A549 (cell line): Measurements from ENCODE around the gene ABRAXAS1.

Source experiments
- CTCF ChIP-seq: fragments of >200 bp; sonication (Bioruptor Twin); formaldehyde crosslinking; IDR thresholded peaks from 3 replicates; pipeline ENCODE4 v1.5.1; 2016
- EP300 ChIP-seq, 2 experiments: fragments of >200 bp; sonication (Bioruptor Twin); formaldehyde crosslinking; IDR thresholded peaks; 2 replicates in 1 of 2; 3 replicates in 1 of 2; pipeline ENCODE4 v1.6.1; 2016 to 2017
- ESRRA ChIP-seq: fragments of 150-350 bp; IDR thresholded peaks from 2 replicates; pipeline ENCODE4 v1.6.1; 2014; ENCODE audit warnings: mild to moderate bottlenecking, low read length, borderline replicate concordance
- POLR2A ChIP-seq: IDR thresholded peaks from 2 replicates; pipeline ENCODE4 v1.6.1; 2012; ENCODE audit warnings: mild to moderate bottlenecking, low read length
- RAD21 ChIP-seq, 2 experiments: fragments of >200 bp in 1 of 2; sonication (Bioruptor Twin) in 1 of 2; formaldehyde crosslinking in 1 of 2; IDR thresholded peaks in 1 of 2; conservative IDR thresholded peaks in 1 of 2; 2 replicates in 1 of 2; 3 replicates in 1 of 2; pipeline ENCODE4 v1.6.1; 2012 to 2018; ENCODE audit warnings: inconsistent platforms in 1 of 2

DNA sequence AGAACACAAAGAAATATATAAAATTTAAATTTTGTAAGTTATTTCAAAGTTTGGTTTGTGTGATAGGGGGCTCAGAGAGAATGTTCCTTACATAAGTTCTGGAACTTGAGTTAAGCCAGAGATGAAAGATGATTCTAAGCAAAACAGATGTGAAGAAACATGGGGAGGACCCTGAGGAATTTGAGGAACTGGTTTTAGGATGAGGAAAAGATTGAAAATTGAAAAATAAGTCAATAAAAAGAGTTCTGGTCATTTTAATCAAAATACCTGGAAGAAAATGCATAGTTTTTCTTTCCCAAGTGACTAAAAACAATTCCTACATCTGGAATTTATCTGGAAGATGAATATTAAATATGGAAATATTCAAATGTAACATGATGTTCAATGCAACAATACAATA is 66.7 kb downstream of the ABRAXAS1 start:
- TF ChIP-seq EP300 (IDR thresholded peaks at IDR 0.05): no peak
- TF ChIP-seq RAD21 (conservative IDR thresholded peaks at IDR 0.05 in 1 of 2, IDR thresholded peaks at IDR 0.05 in 1 of 2): no peak
- no peak for TF ChIP-seq CTCF
- TF ChIP-seq ESRRA: no peak
- no peak for TF ChIP-seq POLR2A
